Measurements from ENCODE around the gene DHX38.

DHX38 gene

DNA sequence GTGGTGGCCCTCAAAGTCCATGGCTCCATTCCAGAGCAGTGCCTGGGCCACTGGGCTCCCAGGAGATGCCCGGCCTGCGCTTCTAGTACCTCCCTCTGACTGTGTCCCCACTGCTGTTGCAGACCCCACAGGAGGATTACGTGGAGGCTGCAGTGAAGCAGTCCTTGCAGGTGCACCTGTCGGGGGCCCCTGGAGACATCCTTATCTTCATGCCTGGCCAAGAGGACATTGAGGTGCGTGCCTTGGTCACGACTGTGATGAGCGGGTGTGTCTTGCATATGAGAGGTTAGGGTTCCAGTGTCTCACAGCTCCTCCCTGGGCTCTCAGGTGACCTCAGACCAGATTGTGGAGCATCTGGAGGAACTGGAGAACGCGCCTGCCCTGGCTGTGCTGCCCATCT, 11.3 kb downstream of the DHX38 start:
- no peak for ATAC-seq
- Mint-ChIP-seq H3K4me1 (no peaks in the 10 kb centered on the region), H3K4me3 (no peak overlapping the region), H3K9me3 (no peaks in the 10 kb centered on the region), H3K27ac (no peak overlapping the region), H3K27me3 (no peaks in the 10 kb centered on the region), H3K36me3 (ENCODE audit: low read depth) (peaks cover 41% of the 10 kb centered on the region)
- DNase-seq, result no peak

DNA sequence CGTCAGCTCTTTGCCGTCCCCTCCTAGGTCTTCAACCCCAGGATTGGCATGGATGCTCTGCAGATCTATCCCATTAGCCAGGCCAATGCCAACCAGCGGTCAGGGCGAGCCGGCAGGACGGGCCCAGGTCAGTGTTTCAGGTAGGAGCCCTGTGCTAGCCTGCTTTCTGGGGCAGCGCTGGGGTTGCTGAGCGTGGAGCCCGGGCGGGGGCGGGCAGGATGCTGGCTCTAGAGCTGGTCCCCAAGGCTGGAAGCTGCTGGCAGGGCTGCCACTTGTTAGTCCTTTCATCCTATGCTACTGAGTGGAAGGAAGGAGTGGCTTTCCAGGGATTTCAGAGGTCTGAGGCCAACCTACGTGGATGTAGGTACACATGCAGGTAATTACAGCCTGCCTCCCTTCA, 12.3 kb downstream of the DHX38 start:
- no peak overlapping the region for H3K27ac Mint-ChIP-seq
- no peaks in the 10 kb centered on the region for H3K4me1 Mint-ChIP-seq
- no peak overlapping the region for H3K4me3 Mint-ChIP-seq
- ATAC-seq, result no peak
- peaks cover 42% of the 10 kb centered on the region for H3K36me3 Mint-ChIP-seq (ENCODE audit: low read depth)
- no peaks in the 10 kb centered on the region for H3K27me3 Mint-ChIP-seq
- no peak for DNase-seq
- H3K9me3 Mint-ChIP-seq, result no peaks in the 10 kb centered on the region

DNA sequence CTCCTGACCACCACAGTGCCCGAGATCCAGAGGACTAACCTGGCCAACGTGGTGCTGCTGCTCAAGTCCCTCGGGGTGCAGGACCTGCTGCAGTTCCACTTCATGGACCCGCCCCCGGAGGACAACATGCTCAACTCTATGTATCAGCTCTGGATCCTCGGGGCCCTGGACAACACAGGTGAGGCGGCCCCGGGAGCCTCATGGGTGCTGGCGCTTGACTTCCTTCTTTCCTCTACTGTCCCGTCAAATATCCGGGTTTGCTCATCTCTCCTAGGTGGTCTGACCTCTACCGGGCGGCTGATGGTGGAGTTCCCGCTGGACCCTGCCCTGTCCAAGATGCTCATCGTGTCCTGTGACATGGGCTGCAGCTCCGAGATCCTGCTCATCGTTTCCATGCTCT, 13.7 kb downstream of the DHX38 start:
- no peaks in the 10 kb centered on the region for H3K27me3 Mint-ChIP-seq
- no peak overlapping the region for H3K4me3 Mint-ChIP-seq
- ATAC-seq (no peak), DNase-seq (no peak)
- H3K9me3 Mint-ChIP-seq, result no peaks in the 10 kb centered on the region
- H3K36me3 Mint-ChIP-seq (ENCODE audit: low read depth), result peaks cover 47% of the 10 kb centered on the region
- no peaks in the 10 kb centered on the region for H3K4me1 Mint-ChIP-seq
- H3K27ac Mint-ChIP-seq, result no peak overlapping the region

DNA sequence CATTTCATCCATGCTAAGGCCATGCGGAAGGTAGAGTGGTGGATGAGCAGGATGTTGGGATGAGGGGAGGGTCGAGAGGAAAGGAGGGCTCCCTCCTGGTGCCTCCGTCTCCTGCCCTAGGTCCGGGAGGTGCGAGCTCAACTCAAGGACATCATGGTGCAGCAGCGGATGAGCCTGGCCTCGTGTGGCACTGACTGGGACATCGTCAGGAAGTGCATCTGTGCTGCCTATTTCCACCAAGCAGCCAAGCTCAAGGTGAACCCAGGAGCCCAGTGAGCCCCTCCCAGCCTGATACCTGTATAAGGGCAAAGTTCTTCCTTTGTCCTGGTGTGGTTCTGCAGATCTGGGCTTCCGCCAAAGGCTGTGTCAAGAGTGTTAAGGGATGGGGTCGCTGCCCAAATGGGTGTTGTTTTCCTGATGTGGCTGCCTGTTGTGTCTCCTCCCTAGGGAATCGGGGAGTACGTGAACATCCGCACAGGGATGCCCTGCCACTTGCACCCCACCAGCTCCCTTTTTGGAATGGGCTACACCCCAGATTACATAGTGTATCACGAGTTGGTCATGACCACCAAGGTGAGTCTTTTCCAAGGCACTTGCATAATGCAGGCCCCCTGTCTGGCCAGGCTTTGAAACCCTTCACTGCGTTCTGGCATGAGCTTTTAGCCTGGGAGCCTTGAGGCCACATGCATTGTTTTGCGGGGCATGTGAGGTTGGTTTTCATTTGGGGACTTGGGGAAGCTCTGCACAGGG, 14.9 kb downstream of the DHX38 start:
- Mint-ChIP-seq H3K4me3 (no peak overlapping the region), H3K4me1 (no peaks in the 10 kb centered on the region)
- ATAC-seq, result no peak

DNA sequence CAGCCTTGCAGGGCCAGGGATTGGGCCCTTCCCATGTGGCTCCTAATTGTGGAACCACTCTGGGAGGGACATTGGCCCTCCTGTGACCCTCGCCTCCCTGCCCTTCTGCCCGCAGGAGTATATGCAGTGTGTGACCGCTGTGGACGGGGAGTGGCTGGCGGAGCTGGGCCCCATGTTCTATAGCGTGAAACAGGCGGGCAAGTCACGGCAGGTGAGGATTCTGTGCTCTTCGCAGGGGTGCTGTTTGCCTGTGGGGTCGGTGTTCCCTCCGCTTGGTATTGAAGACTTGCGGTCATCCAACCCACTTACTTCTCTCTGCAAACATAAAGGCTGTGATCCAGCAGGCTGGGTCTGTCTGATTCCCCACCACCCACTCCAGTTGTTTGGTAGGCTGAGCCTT, 15.7 kb downstream of the DHX38 start:
- ATAC-seq (no peak), DNase-seq (no peak)
- Mint-ChIP-seq H3K4me3 (no peak overlapping the region), H3K27ac (no peak overlapping the region), H3K27me3 (no peaks in the 10 kb centered on the region), H3K36me3 (ENCODE audit: low read depth) (peaks cover 40% of the 10 kb centered on the region), H3K9me3 (no peaks in the 10 kb centered on the region), H3K4me1 (no peaks in the 10 kb centered on the region)

More for the DNA sequence above, 14.9 kb downstream of the DHX38 start:
- Mint-ChIP-seq H3K36me3 (ENCODE audit: low read depth) (peaks cover 44% of the 10 kb centered on the region), H3K27me3 (no peaks in the 10 kb centered on the region), H3K27ac (no peak overlapping the region), H3K9me3 (no peaks in the 10 kb centered on the region)
- DNase-seq, result no peak

DNA sequence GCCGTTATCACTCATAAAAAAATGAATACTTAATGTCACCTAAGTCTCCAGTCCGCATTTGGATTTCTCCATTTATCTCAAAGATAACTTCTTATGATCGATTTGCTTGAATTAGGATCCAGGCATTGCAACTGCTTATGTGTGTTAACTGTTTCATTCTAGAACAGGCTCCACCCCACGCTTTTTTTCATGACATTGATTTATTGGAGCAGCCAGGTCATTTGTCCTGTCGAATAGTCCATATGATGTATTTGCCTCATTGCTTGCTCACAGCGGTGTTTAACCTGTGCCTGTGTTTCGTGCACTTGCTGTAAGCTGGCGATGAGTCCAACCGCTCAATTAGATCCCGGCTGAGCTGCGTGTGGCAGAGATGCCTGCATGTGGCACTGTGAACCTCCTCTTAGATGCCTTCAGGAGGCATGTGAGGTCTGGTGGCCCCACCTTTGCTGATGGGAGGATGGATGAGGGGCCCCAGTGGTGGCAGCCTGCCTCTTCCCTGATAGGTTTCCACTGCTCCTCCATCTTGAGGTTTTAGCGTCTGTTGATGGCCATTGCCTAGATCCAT, 16.4 kb downstream of the DHX38 start:
- Mint-ChIP-seq H3K27ac (no peak overlapping the region), H3K4me3 (no peak overlapping the region), H3K9me3 (no peaks in the 10 kb centered on the region), H3K36me3 (ENCODE audit: low read depth) (peaks cover 41% of the 10 kb centered on the region), H3K4me1 (no peaks in the 10 kb centered on the region), H3K27me3 (no peaks in the 10 kb centered on the region)
- DNase-seq (no peak), ATAC-seq (no peak)

DNA sequence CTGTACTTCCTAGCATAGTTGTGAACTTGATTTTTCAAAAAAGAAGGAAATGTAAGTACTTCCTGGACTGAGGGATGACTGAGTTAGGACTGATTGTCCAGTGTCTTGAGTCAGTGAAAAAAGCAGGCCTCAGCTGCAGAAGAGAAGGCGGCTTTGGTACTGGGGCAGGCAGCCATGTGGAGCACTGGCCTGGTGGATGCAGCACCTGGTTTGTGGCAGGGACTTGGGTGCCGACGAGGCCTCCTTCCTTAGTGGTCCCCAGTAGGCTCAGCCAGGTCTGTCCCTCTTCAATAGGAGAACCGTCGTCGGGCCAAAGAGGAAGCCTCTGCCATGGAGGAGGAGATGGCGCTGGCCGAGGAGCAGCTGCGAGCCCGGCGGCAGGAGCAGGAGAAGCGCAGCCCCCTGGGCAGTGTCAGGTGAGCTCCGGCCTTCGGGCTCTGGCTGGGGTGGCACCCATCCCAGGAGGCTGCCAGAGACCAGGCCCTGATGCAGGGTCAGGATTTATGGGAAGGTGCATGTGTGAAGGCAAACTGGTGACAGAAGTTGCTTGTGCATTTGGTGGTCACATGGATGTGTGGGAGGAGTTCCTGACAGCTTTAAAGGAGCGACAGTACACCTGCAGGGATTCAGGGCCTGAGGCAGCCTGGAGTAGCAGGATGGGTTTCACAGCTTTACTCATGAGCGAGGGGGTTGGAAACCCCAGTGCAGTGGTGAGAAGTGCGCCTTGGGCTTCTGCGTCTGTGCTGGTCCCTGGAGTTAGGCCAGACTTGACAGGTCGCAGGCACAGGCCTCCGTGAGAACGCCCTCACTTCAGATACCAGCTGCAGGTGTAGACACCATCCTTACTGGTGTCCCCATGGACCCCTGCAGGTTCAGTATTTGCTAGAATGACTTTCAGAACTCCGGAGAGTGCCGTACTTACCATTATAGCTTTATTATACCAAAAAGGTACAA, 17.3 kb downstream of the DHX38 start:
- ATAC-seq (peak; percentile 15), DNase-seq (no peak)
- Mint-ChIP-seq H3K36me3 (ENCODE audit: low read depth) (peaks cover 36% of the 10 kb centered on the region), H3K4me1 (no peaks in the 10 kb centered on the region), H3K27me3 (no peaks in the 10 kb centered on the region), H3K9me3 (no peaks in the 10 kb centered on the region), H3K27ac (no peak overlapping the region), H3K4me3 (no peak overlapping the region)

DNA sequence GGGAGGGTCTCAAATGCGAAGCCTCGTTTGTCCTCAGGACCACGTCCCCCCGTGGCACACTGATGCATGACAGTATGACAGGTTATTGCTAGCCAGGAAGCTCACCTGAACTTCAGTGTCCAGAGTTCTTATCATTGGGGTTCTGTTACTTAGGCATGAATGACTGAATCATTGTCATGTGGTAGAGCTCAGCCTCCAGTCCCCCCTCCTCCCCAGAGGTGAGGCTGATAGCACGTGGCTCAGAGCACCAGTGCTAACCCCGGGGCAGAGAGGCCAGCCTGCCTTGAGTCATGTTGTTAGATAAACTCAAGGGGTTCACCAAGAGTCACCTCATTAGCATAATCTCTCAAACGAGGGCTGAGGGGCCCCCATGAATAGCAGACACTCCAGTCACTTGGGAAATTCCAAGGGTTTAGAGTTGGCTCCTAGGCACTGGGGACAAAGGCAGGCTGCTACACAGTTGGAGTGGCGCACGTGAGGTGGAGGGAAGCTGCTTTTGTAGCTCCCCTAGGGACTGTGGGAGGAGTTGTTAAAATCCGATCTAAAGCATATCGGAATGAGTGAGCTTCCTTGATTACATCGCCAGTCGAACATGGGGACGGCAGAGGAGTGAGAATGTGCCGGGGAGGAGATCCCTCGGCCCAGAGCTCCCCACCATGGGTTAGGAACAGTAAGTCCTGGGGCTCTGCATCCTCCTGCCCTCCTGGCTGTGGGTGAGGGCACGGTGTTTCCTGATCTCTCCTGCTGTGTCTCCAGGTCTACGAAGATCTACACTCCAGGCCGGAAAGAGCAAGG, 18.2 kb downstream of the DHX38 start:
- Mint-ChIP-seq H3K4me1 (no peaks in the 10 kb centered on the region), H3K4me3 (no peak overlapping the region), H3K9me3 (no peaks in the 10 kb centered on the region), H3K27ac (no peak overlapping the region), H3K36me3 (ENCODE audit: low read depth) (peaks cover 36% of the 10 kb centered on the region), H3K27me3 (no peaks in the 10 kb centered on the region)
- DNase-seq (no peak), ATAC-seq (no peak)

DNA sequence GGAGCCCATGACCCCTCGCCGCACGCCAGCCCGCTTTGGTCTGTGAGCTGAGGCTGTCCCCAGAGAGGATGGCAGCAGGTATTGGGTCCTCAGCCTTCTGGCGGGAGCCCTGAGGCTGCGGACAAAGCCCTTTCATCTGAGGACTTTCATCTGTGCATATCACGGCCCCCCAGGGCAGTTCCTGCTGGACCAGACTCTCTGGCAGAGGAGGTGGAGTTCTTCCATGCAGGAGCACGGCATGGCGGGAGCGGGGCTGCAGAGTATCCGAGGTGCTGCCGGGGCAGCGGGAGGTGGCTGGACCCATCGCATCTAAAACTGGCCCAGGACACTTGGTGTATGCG, 18.8 kb downstream of the DHX38 start:
- Mint-ChIP-seq H3K27ac (no peak overlapping the region), H3K4me3 (no peak overlapping the region), H3K4me1 (no peaks in the 10 kb centered on the region), H3K27me3 (no peaks in the 10 kb centered on the region), H3K9me3 (no peaks in the 10 kb centered on the region), H3K36me3 (ENCODE audit: low read depth) (peaks cover 32% of the 10 kb centered on the region)
- ATAC-seq (no peak), DNase-seq (no peak)

DNA sequence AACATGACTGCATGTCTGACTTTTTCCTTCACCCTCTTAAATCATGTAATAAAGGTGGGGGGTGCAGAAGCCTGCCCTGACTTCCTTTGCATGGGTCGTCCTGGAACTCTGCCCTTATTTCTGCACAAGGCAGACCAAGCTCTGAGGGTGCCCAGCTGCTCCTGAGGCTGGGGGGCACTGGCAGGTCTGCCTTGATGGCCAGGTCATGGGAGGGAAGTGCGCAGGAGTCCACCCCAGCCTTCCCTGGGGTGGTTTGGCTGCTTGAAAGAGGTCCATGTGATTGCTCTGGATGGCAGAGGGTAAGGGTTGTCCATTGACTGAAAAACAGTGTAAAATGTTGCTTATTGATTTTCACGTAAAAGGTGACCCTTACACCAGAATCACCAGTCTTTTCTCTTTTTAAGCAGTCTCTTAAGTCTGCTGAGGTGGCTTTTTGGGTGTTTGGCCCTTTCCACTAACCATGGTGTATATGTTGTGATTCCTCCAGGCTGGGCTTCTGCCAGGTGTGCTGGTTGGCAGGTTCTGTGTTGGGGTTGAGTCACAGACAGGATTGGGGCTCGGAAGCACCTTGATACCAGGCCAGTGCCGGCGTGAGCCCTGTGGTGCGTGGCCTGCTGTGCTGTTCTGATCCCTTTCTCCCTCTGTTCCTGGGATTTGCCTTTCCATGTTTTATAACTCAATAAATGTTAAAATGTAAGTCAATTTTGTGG, 19.4 kb downstream of the DHX38 start:
- Mint-ChIP-seq H3K27ac (no peak overlapping the region), H3K4me1 (no peaks in the 10 kb centered on the region), H3K27me3 (no peaks in the 10 kb centered on the region), H3K9me3 (no peaks in the 10 kb centered on the region), H3K4me3 (no peak overlapping the region), H3K36me3 (ENCODE audit: low read depth) (peaks cover 28% of the 10 kb centered on the region)
- ATAC-seq (no peak), DNase-seq (no peak)

DNA sequence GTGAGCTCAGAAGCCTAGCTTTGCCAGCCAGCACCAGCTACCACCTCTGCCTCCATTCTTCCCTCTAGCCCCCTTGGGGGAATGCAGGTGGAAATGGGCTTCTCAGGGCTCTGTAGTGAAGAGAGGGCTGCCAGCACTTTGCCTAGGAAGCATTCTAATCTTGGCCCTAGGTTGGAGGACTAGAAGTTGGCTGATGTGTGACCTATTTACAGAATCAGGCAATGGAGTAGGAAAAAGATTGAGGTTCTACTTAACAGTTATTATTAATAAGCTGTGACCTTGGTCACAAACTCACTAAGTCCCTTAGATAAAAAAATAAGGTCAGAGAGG, 19.9 kb downstream of the DHX38 start:
- H3K27ac Mint-ChIP-seq, result no peak overlapping the region
- no peak for DNase-seq
- no peak overlapping the region for H3K4me3 Mint-ChIP-seq
- no peaks in the 10 kb centered on the region for H3K9me3 Mint-ChIP-seq
- no peak for ATAC-seq
- H3K27me3 Mint-ChIP-seq, result no peaks in the 10 kb centered on the region
- no peaks in the 10 kb centered on the region for H3K4me1 Mint-ChIP-seq
- H3K36me3 Mint-ChIP-seq (ENCODE audit: low read depth), result peaks cover 28% of the 10 kb centered on the region

DNA sequence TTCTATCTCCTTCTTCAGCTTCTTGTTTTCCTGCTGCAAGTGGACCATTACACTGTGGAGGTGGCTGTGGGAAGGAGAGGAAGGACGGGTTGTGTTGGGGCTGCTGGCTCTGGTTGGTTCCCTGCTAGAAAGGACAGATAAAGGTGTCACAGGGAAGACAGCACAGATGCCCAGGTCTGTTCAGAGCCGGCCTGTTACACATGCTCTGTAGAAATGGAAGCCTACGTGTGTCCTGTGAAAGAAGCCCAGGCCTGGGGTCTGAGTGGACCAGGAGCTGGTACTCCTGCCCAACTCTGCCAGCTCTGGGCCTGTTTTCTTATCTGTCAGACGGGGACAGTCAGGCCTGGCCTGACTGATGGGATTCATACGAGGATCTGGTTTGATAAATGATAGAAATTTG, 26.4 kb downstream of the DHX38 start:
- H3K36me3 Mint-ChIP-seq (ENCODE audit: low read depth), result no peaks in the 10 kb centered on the region
- H3K4me1 Mint-ChIP-seq, result no peaks in the 10 kb centered on the region
- H3K4me3 Mint-ChIP-seq, result no peak overlapping the region
- H3K27me3 Mint-ChIP-seq, result no peaks in the 10 kb centered on the region
- DNase-seq (no peak), ATAC-seq (no peak)
- H3K9me3 Mint-ChIP-seq, result no peaks in the 10 kb centered on the region
- no peak overlapping the region for H3K27ac Mint-ChIP-seq

DNA sequence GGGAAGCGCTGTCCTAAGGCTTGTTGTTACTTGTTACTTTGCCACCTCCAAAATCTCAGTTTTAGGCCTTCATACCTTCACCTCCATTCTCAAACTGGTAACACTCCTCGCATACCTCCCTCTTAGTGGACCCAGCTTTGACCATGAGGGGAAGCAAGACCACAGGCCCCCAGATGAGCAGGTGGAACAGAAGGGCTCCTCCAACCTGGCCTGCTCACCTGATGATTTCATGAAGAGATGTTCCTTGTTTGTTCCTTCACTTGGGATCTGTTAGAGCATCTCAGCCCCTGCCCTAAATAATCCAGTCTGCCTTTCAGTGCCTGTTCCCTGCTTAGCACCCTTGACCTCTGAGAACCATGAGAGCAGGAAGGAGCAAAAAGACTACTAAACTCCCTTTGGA, 28.7 kb downstream of the DHX38 start:
- Mint-ChIP-seq H3K27ac (no peak overlapping the region), H3K9me3 (no peaks in the 10 kb centered on the region), H3K36me3 (ENCODE audit: low read depth) (no peaks in the 10 kb centered on the region), H3K4me3 (no peak overlapping the region), H3K4me1 (no peaks in the 10 kb centered on the region), H3K27me3 (no peaks in the 10 kb centered on the region)
- ATAC-seq (no peak), DNase-seq (no peak)

DNA sequence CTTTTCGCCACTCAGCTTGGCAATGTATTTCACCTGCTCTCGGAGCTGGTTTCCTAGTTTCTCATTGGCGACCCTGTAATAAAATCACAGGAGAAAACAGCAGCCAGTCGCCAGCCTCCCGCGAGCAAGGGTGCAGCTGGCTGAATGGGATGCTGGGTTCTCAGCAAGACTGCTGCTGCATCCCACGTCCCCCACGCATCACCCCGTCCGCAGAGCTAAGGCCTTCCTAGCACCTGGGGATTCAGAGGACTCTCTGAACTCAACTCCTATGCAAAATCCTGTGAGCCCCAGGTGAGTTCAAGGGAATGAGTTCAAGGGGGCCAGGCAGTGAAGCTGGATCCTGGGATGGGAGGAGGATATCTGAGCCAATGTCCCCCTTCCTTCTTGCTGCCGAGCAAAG, 29.3 kb downstream of the DHX38 start:
- no peak overlapping the region for H3K4me3 Mint-ChIP-seq
- H3K36me3 Mint-ChIP-seq (ENCODE audit: low read depth), result no peaks in the 10 kb centered on the region
- H3K4me1 Mint-ChIP-seq, result no peaks in the 10 kb centered on the region
- ATAC-seq (no peak), DNase-seq (no peak)
- no peaks in the 10 kb centered on the region for H3K9me3 Mint-ChIP-seq
- H3K27ac Mint-ChIP-seq, result no peak overlapping the region
- no peaks in the 10 kb centered on the region for H3K27me3 Mint-ChIP-seq
